Left cardiac atrium (tissue), 4 donors: ENCODE data around the gene HIF1A. TPM values are rescaled to one million over a fixed set of nuclear protein-coding genes. Genes with fewer than 3 reads are reported as not detected.
"Not testable (repeated sequence)": the region's sequence is repeated elsewhere in the genome, so short reads cannot be mapped to it uniquely, and the experiment has no call there.

Experiments
- ATAC-seq, 2 donors: fragments of 200-7000 bp; cut with Tn5 transposase; one replicate each; pipeline ENCODE4 v1.9.1; 2020; ENCODE audit warnings: mild to moderate bottlenecking in 2 of 2, moderate library complexity in 2 of 2
- DNase-seq: peaks from one replicate; pipeline ENCODE4 v3.0.0-alpha.2; 2020
- intact Hi-C, 2 donors: fragments of 100-400 bp; cut with DNase I; formaldehyde crosslinking; loops; one replicate each; pipeline versions ENCODE4 v1.14.1 to v1.15.1; 2022 to 2023
- total RNA-seq, 2 donors: library from RNA; stranded (reverse); fragmentation: NEBNext Ultra II Directional; extraction: Animal tissue kit (Norgen Biotek cat#: 25700); gene quantifications; one replicate each; pipeline ENCODE4 v1.2.1, GENCODE V29; 2021
- donor health status: DM: no; HTN: yes; CAD: no.
- donor health status: DM: no; HTN: yes; CAD: no; lungs with severe emphysema.
- donor health status: DM: yes; HTN: yes; CAD: no.
- donor health status: Dilated cardiomyopathy.

HIF1A gene
- total RNA-seq, 2 donors from 2014 or later, result 50.9 to 109 TPM

- ATAC-seq (no peak), DNase-seq (no peak)
- intact Hi-C loops, result no loop called here
Measured at GRCh38 chr14:61701946-61702345, 6.6 kb downstream of the HIF1A start.

GRCh38 chr14:61703342-61704129, 8.2 kb downstream of the HIF1A start:
- intact Hi-C loops, result no loop called here
- ATAC-seq (peak in 1 of 2 donors; percentile 38), DNase-seq (no peak)

GRCh38 chr14:61704554-61704953, 9.2 kb downstream of the HIF1A start:
- intact Hi-C loops, result no loop called here
- DNase-seq, result no peak
- ATAC-seq, result no peak

GRCh38 chr14:61705017-61705416, 9.7 kb downstream of the HIF1A start:
- ATAC-seq (no peak), DNase-seq (no peak)
- intact Hi-C loops, result no loop called here

- ATAC-seq (peak in 1 of 2 donors; percentile 27), DNase-seq (no peak)
- intact Hi-C loops, result no loop called here
Measured at GRCh38 chr14:61706096-61706690, 10.9 kb downstream of the HIF1A start.

- DNase-seq, intact Hi-C loops, ATAC-seq: not testable (repeated sequence)
Measured at GRCh38 chr14:61707774-61708173, 12.5 kb downstream of the HIF1A start.

- DNase-seq, intact Hi-C loops, ATAC-seq: not testable (repeated sequence)
Measured at GRCh38 chr14:61708693-61709092, 13.4 kb downstream of the HIF1A start.

- intact Hi-C loops, result loop anchor here in 1 of 2 donors (5.0 kb wide), 1 partner anchor 234 kb away; no protein-coding TSS in a partner anchor
- DNase-seq (no peak), ATAC-seq (no peak)
Measured at GRCh38 chr14:61710853-61711817, 15.8 kb downstream of the HIF1A start.

GRCh38 chr14:61712137-61712536, 16.8 kb downstream of the HIF1A start:
- intact Hi-C loops, result loop anchor here in 1 of 2 donors (5.0 kb wide), 1 partner anchor 235 kb away; no protein-coding TSS in a partner anchor
- DNase-seq (no peak), ATAC-seq (no peak)

- no peak for ATAC-seq
- no peak for DNase-seq
- intact Hi-C loops, result loop anchor here in 1 of 2 donors (5.0 kb wide), 1 partner anchor 237 kb away; no protein-coding TSS in a partner anchor
Measured at GRCh38 chr14:61713724-61714437, 18.6 kb downstream of the HIF1A start.

- ATAC-seq (no peak), DNase-seq (no peak)
- intact Hi-C loops, result no loop called here
Measured at GRCh38 chr14:61716956-61717355, 21.6 kb downstream of the HIF1A start.

GRCh38 chr14:61718039-61718438, 22.7 kb downstream of the HIF1A start:
- ATAC-seq (no peak), DNase-seq (no peak)
- intact Hi-C loops, result no loop called here

- intact Hi-C loops, result no loop called here
- DNase-seq (no peak), ATAC-seq (peak in 1 of 2 donors; percentile 15)
Measured at GRCh38 chr14:61719344-61720293, 24.3 kb downstream of the HIF1A start.

- ATAC-seq (peak in 1 of 2 donors; percentile 36), DNase-seq (no peak)
- intact Hi-C loops, result no loop called here
Measured at GRCh38 chr14:61720294-61720661, 25.0 kb downstream of the HIF1A start.

- ATAC-seq (no peak), DNase-seq (no peak)
- intact Hi-C loops, result no loop called here
Measured at GRCh38 chr14:61720741-61721140, 25.4 kb downstream of the HIF1A start.

- intact Hi-C loops, result no loop called here
- DNase-seq (no peak), ATAC-seq (peak in 1 of 2 donors; percentile 13)
Measured at GRCh38 chr14:61724133-61724532, 28.8 kb downstream of the HIF1A start.

- ATAC-seq, result no peak
- DNase-seq, result no peak
- intact Hi-C loops, result no loop called here
Measured at GRCh38 chr14:61726778-61727658, 31.7 kb downstream of the HIF1A start.
